ENCODE results near the gene KRTCAP2. TPM values are rescaled to one million over a fixed set of nuclear protein-coding genes. Genes with fewer than 3 reads are reported as not detected.

The KRTCAP2 gene
- total RNA-seq, 2 experiments from 2014 or later: 125 to 300 TPM

DNA sequence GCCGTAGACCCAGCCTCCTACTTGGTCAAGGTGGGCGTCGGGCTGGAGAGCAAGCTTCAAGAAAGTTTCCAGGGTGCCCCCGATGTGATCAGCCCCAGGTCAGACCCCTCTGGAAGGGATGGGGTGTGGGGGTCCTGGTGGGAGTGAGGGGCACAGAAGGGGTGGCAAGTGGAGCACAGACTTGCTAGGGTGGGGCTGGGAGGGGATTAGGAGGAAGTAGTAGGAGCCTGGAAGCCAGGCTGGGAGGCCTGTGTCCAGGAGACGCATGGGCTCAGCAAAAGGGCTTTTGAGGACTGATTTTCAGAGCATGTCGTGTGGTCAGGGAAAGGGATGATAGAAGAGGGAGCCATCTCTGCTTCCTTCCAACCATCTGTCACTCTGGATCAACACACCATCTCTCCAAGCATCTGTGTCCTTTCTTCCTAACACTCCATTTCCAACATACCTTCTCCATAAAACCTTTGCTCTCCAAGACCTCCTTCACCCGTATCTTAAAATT lies 9.0 kb upstream of the KRTCAP2 start:
- no peaks in the 10 kb centered on the region for H3K9me3 Mint-ChIP-seq (ENCODE audit: low read depth)
- H3K27me3 Mint-ChIP-seq: no peaks in the 10 kb centered on the region
- ChIA-PET POLR2A (no interaction called here), CTCF (no interaction called here)
- peaks cover 16% of the 10 kb centered on the region for H3K36me3 Mint-ChIP-seq (ENCODE audit: low read depth)
- H3K27ac Mint-ChIP-seq: no peak overlapping the region
- H3K4me1 Mint-ChIP-seq: peaks cover under 1% of the 10 kb centered on the region
- H3K4me3 Mint-ChIP-seq: no peak overlapping the region
- intact Hi-C loops (cut with DNase I, micrococcal nuclease): no loop called here
- ATAC-seq: no peak
- DNase-seq: no peak

DNA sequence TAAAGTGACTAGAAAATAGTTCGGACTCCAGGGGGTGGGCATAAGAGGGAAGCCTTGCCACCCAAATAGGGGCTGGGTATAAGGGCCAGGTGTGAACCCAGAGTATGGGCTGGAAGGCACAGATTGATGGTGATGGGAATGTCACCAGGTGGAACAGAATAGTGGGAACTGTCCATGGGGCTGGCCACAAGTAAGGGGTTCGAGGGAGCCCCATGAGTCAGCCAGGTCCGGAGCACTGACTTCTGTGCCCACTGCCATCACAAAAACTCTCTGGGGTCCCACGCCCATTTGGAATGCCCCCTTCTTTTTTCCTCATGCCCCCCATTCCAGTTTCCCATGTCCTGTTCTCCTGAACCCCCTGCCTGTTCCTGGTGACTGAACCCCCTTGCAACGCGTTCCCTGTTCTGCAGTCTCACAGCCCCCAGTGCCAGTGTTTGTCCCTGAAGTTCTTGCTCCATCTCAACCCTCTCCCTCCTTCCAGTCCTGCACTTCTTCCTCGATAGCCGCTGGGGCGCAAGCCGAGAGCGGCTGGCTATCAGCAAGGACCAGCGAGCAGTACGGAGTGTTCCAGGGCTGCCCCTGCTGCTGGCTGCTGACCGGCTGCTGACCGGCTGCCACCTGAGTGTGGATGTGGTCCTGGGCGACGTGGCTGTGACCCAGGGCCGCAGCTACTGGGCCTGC lies 8.4 kb upstream of the KRTCAP2 start:
- intact Hi-C loops (cut with DNase I, micrococcal nuclease): no loop called here
- no peaks in the 10 kb centered on the region for H3K9me3 Mint-ChIP-seq (ENCODE audit: low read depth)
- peaks cover 6% of the 10 kb centered on the region for H3K4me1 Mint-ChIP-seq
- no peak overlapping the region for H3K27ac Mint-ChIP-seq
- H3K4me3 Mint-ChIP-seq: no peak overlapping the region
- no peaks in the 10 kb centered on the region for H3K27me3 Mint-ChIP-seq
- CTCF ChIA-PET: no interaction called here
- POLR2A ChIA-PET: no interaction called here
- DNase-seq: no peak
- ATAC-seq: no peak
- H3K36me3 Mint-ChIP-seq (ENCODE audit: low read depth): peaks cover 21% of the 10 kb centered on the region

DNA sequence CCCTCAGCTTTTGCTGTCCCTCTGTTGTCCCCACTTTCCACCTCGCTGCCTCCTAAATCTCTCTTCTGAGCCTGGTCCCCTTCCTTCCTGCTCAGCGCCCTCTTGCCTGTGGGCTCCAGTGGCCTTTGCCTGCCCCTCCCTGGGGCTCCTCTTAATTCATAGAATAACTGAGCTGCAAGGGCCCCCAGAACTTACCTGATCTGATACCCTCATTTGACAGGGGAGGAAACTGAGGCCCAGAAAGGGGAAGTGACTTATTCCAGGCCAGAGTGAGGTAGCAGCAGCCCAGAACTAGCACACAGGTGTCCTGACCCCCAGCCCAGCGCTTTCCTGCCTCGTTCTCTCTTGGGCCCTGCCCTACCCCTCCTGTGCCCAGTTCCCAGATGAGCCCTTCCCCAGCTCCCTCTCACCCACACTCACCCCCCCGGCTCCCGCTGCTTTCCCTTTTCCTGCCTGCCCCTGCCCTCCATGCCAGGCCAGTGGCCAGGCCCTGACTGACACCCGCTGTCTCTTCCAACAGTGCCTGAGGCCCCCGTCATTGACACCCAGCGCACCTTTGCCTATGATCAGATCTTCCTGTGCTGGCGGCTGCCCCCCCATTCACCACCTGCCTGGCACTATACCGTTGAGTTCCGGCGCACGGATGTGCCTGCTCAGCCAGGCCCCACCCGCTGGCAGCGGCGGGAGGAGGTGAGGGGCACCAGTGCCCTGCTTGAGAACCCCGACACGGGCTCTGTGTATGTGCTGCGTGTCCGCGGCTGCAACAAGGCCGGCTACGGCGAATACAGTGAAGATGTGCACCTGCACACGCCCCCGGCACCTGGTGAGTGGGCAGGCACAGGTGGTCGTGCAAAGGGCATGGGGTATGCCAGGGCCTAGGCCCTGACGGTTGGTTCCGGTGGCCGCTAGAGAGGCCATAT lies 6.3 kb upstream of the KRTCAP2 start:
- Mint-ChIP-seq H3K4me3 (no peak overlapping the region), H3K36me3 (ENCODE audit: low read depth) (peaks cover 21% of the 10 kb centered on the region), H3K4me1 (peaks cover 25% of the 10 kb centered on the region), H3K9me3 (ENCODE audit: low read depth) (no peaks in the 10 kb centered on the region), H3K27me3 (no peaks in the 10 kb centered on the region), H3K27ac (no peak overlapping the region)
- intact Hi-C loops (cut with DNase I, micrococcal nuclease): no loop called here
- POLR2A ChIA-PET: no interaction called here
- DNase-seq: peak; percentile 4
- CTCF ChIA-PET: interaction anchor here (0.8 to 2.0 kb wide), 3 partner anchors 13 to 71 kb away, joined by 3 to 7 read pairs (median 4); no protein-coding TSS in a partner anchor
- no peak for ATAC-seq

DNA sequence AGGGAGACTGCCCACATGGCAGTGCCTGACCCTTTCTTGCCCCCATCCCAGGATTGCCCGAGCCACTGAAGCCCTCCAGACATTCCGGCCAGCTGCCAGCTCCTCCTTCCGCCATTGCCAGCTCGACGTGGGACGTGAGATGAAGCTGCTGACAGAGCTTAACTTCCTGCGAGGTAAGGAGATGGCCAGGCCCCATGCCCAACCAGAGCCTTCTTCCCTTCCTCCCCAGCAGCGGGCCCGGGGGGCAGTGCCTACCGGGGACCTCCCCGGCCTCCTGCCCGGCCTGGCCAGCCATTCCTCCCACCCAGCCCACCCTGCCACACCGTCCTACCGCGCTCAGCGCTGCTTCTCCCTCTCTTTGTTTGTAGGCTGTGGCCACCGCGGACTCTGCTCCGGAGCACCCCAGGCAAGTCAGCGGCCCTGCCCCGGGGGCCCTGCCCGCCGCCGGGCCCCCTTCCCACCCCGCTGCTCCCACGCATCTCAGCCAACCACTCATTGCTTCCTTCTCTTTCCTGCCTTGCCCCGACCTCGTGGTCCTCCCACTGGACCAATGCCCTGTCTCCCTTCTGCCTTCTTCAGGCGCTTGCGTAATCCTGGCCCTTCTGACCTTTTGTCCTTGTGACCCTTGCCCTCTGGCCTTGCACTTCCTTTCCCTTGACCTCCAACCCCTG lies 5.5 kb upstream of the KRTCAP2 start:
- peak; percentile 5 for DNase-seq
- ChIA-PET POLR2A (no interaction called here), CTCF (interaction anchor here (0.6 to 2.0 kb wide), 7 partner anchors 11 to 142 kb away, joined by 3 to 20 read pairs (median 4); partner anchors contain the start of gene RUSC1)
- Mint-ChIP-seq H3K27ac (no peak overlapping the region), H3K27me3 (no peaks in the 10 kb centered on the region), H3K4me1 (peaks cover 31% of the 10 kb centered on the region), H3K36me3 (ENCODE audit: low read depth) (peaks cover 21% of the 10 kb centered on the region), H3K4me3 (no peak overlapping the region), H3K9me3 (ENCODE audit: low read depth) (no peaks in the 10 kb centered on the region)
- ATAC-seq: no peak
- intact Hi-C loops (cut with DNase I, micrococcal nuclease): no loop called here

DNA sequence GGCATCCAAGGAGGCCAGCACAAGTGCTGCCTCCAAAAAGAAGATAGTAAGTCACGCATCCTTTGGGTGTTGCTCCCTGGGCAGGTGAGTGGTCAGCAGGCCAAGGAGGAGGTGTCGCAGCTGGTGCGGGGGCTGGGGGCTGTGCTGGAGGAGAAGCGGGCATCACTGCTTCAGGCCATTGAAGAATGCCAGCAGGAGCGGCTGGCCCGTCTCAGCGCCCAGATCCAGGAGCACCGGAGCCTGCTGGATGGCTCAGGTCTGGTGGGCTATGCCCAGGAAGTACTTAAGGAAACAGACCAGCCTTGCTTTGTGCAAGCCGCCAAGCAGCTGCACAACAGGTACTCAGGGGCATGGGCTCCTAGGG lies 4.8 kb upstream of the KRTCAP2 start:
- intact Hi-C loops (cut with DNase I, micrococcal nuclease): loop anchor here in 1 of 2 experiments (2.0 kb wide), 1 partner anchor 15 kb away; no protein-coding TSS in a partner anchor
- CTCF ChIA-PET: interaction anchor here (0.6 to 1.6 kb wide), 7 partner anchors 11 to 143 kb away, joined by 3 to 20 read pairs (median 4); partner anchors contain the start of gene RUSC1
- Mint-ChIP-seq H3K27ac (no peak overlapping the region), H3K4me1 (peaks cover 37% of the 10 kb centered on the region), H3K4me3 (no peak overlapping the region), H3K9me3 (ENCODE audit: low read depth) (no peaks in the 10 kb centered on the region), H3K27me3 (no peaks in the 10 kb centered on the region), H3K36me3 (ENCODE audit: low read depth) (peaks cover 23% of the 10 kb centered on the region)
- POLR2A ChIA-PET: interaction anchor here (1.2 kb wide), 1 partner anchor 17 kb away, joined by 3 read pairs; no protein-coding TSS in a partner anchor
- peak; percentile 3 for DNase-seq
- no peak for ATAC-seq

DNA sequence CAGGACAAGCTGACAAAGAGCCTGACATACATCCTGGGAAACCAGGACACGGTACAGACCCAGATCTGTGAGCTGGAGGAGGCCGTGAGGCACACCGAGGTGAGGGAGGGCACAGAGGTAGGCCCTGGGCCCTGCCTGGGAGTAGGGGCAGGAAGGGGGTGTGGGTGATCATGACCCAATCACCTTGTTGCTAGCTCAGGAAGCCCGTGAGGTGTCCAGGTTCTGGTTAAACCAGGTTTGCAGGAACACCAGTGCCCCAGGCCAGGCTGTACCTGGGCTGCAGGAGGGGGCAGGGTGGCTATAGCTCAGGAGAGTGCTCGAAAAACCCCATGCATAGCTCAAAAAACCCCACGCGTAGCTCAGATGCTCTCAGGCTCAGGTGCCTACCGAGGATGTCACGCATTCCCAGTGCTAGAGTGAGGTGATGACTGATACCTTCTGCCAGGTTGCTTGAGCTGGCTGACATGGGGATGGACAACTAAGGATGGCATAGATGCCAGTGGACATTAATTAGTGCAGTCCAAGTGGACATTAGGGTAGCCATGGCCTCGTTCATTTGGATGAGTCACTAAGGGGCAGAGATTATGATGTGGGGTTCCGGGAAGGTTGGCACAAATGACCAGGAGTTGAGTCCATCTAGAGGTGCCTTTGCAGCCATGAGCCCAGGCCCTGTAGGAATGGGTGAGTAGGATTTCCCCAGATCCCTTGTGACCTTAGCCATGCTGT lies 4.3 kb upstream of the KRTCAP2 start:
- Mint-ChIP-seq H3K27me3 (no peaks in the 10 kb centered on the region), H3K27ac (no peak overlapping the region)
- intact Hi-C loops (cut with DNase I, micrococcal nuclease): loop anchor here in 1 of 2 experiments (2.0 kb wide), 1 partner anchor 15 kb away; no protein-coding TSS in a partner anchor

DNA sequence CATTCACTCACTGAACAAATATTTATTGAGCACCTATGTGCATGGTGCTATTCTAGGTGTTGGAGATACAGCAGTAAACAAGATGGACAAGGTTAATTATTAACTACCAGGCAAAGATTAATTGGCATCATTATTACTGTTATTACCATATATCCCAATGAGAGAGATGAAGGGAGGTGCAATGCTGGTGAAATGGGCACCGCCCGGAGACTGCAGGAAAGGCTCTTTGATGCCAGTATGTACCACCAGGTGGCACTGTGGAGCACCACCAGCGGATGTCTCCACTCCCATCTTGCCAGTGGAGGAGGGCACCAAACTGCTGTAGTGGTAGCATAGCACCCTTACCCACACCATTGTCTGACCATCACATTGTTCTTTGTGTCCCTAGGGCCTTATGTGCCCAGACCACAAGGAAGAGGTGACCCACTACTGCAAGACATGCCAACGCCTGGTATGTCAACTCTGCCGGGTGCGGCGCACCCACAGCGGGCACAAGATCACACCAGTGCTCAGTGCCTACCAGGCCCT lies 3.5 kb upstream of the KRTCAP2 start:
- H3K27me3 Mint-ChIP-seq: no peaks in the 10 kb centered on the region
- H3K4me3 Mint-ChIP-seq: peak overlapping the region; percentile 98
- peaks cover 45% of the 10 kb centered on the region for H3K4me1 Mint-ChIP-seq
- no peaks in the 10 kb centered on the region for H3K9me3 Mint-ChIP-seq (ENCODE audit: low read depth)
- DNase-seq (peak; percentile 92), ATAC-seq (peak; percentile 48)
- intact Hi-C loops (cut with DNase I, micrococcal nuclease): loop anchor here (1.0 to 2.0 kb wide), 3 partner anchors 16 to 50 kb away; no protein-coding TSS in a partner anchor
- peak overlapping the region; percentile 5 for H3K27ac Mint-ChIP-seq
- CTCF ChIA-PET: interaction anchor here (0.6 to 6.6 kb wide), 8 partner anchors 9 to 210 kb away, joined by 3 to 75 read pairs (median 14); partner anchors contain the start of gene SLC50A1
- peaks cover 32% of the 10 kb centered on the region for H3K36me3 Mint-ChIP-seq (ENCODE audit: low read depth)
- POLR2A ChIA-PET: interaction anchor here (1.0 kb wide), 1 partner anchor 18 kb away, joined by 3 read pairs; no protein-coding TSS in a partner anchor

More for the DNA sequence above, 4.3 kb upstream of the KRTCAP2 start:
- ChIA-PET CTCF (interaction anchor here (0.7 to 6.6 kb wide), 7 partner anchors 10 to 210 kb away, joined by 3 to 72 read pairs (median 8); partner anchors contain the start of gene RUSC1), POLR2A (interaction anchor here (1.2 kb wide), 1 partner anchor 17 kb away, joined by 3 read pairs; no protein-coding TSS in a partner anchor)
- Mint-ChIP-seq H3K4me1 (peaks cover 39% of the 10 kb centered on the region), H3K9me3 (ENCODE audit: low read depth) (no peaks in the 10 kb centered on the region), H3K4me3 (no peak overlapping the region), H3K36me3 (ENCODE audit: low read depth) (peaks cover 26% of the 10 kb centered on the region)
- ATAC-seq (no peak), DNase-seq (peak; percentile 2)

DNA sequence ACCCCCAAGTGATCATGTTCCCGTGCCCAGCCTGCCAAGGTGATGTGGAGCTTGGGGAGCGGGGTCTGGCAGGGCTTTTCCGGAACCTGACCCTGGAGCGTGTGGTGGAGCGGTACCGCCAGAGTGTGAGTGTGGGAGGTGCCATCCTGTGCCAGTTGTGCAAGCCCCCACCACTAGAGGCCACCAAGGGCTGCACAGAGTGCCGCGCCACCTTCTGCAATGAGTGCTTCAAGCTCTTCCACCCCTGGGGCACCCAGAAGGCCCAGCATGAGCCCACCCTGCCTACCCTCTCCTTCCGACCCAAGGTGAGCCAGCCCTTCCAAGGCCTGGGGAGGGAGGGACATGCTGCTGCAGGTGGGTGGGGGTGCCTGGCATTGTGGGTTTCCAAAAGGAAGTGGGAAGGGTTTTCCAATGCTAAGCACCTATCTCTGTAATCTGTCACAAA lies 2.8 kb upstream of the KRTCAP2 start:
- H3K27ac Mint-ChIP-seq: no peak overlapping the region

DNA sequence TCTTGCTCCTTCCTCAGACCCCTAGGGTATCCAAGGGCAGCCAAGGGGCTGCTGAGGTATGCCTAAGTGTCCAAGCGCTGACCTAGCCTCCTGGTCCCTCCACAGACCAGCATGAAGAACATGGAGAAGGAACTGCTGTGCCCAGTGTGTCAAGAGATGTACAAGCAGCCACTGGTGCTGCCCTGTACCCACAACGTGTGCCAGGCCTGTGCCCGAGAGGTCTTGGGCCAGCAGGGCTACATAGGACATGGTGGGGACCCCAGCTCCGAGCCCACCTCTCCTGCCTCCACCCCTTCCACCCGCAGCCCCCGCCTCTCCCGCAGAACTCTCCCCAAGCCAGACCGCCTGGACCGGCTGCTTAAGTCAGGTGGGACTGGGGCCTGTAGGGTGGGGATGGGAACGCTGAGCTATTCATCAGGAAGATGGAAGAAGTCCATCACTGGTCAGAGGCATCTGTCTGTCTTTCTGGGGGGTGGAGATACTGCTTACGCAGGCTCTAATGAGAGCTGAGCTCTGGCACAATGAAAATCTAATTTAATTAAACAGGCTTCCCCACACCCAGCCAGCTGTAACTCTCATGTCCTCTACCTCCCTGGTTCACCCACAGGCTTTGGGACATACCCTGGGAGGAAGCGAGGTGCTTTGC lies 2.3 kb upstream of the KRTCAP2 start:
- no peaks in the 10 kb centered on the region for H3K9me3 Mint-ChIP-seq (ENCODE audit: low read depth)
- DNase-seq: no peak
- POLR2A ChIA-PET: interaction anchor here (0.6 to 1.7 kb wide), 5 partner anchors 18 to 324 kb away, joined by 3 to 6 read pairs (median 3); partner anchors contain the start of genes DPM3 and ENTREP3
- peaks cover 33% of the 10 kb centered on the region for H3K36me3 Mint-ChIP-seq (ENCODE audit: low read depth)
- no peaks in the 10 kb centered on the region for H3K27me3 Mint-ChIP-seq
- H3K4me3 Mint-ChIP-seq: peak overlapping the region; percentile 98
- ATAC-seq: no peak
- H3K4me1 Mint-ChIP-seq: peaks cover 49% of the 10 kb centered on the region
- CTCF ChIA-PET: interaction anchor here (0.6 to 6.6 kb wide), 16 partner anchors 11 to 756 kb away, joined by 3 to 75 read pairs (median 4); partner anchors contain the start of genes EFNA3 and SLC50A1
- intact Hi-C loops (cut with DNase I, micrococcal nuclease): no loop called here
- H3K27ac Mint-ChIP-seq: no peak overlapping the region

More for the DNA sequence above, 2.8 kb upstream of the KRTCAP2 start:
- Mint-ChIP-seq H3K27me3 (no peaks in the 10 kb centered on the region), H3K36me3 (ENCODE audit: low read depth) (peaks cover 32% of the 10 kb centered on the region), H3K4me3 (peak overlapping the region; percentile 98), H3K4me1 (peaks cover 48% of the 10 kb centered on the region), H3K9me3 (ENCODE audit: low read depth) (no peaks in the 10 kb centered on the region)
- ChIA-PET CTCF (interaction anchor here (0.6 to 6.6 kb wide), 12 partner anchors 13 to 165 kb away, joined by 3 to 75 read pairs (median 5); partner anchors contain the start of gene SLC50A1), POLR2A (interaction anchor here (0.6 to 1.7 kb wide), 3 partner anchors 18 to 79 kb away, joined by 3 to 6 read pairs (median 3); partner anchors contain the start of gene ENTREP3)
- intact Hi-C loops (cut with DNase I, micrococcal nuclease): loop anchor here (1.0 to 2.0 kb wide), 3 partner anchors 17 to 50 kb away; no protein-coding TSS in a partner anchor
- DNase-seq (peak; percentile 65), ATAC-seq (no peak)
